Measurements from ENCODE around the gene IQCK.

The IQCK gene

DNA sequence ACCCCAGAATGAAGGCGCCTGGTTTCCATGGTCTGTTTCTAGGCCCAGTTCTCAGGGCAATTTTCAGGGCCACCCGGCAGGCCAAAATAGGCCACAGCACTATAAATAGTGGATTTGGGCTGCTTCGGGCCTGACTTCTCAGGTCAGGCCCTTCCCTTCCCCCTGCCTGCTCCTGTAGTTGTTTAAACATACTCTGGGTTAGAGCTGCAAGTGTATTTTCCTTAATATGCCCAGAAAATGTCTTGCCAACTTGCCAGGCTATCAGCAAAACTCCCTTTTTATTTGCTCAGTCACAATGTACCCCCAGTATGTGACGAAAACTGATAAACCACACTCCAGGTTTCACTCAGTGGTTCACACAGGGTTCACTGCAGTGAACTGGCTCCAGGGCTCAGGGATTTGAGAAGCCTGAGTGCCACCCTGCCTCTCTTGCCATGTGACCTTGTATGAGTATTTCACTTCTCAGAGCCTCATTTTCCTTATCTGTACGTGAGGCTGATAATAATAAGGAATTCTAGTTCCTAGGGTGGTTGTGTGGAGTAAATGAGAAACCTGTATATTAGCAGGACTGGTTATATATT, 90.1 kb downstream of the IQCK start:
- no peak for DNase-seq

DNA sequence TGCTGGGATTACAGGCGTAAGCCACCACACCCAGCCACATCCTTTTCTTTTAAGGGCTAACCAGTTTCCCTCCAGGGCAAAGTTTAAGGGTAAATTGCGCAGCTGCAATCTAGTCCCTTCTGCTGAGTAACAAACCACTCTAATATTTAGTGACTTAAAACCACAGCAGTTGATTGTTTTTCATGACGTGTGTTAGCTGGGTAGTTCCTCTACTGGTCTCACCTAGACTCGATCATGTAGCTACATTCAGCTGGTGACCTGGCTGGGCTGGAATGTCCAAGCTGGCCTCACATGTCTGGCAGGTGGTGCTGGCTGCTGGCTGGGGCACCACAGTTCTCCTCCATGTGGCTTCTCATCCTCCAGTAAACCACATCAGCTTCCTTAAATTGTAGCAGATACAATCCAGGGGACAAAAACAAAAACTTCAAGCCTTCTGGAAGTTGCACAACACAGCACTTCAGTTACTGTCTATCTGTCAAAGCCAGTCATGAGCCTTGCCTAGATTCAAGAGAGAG, 91.1 kb downstream of the IQCK start:
- DNase-seq: no peak

GRCh38 chr16:19809693-19810092, 91.6 kb downstream of the IQCK start:
- no peak for DNase-seq

DNA sequence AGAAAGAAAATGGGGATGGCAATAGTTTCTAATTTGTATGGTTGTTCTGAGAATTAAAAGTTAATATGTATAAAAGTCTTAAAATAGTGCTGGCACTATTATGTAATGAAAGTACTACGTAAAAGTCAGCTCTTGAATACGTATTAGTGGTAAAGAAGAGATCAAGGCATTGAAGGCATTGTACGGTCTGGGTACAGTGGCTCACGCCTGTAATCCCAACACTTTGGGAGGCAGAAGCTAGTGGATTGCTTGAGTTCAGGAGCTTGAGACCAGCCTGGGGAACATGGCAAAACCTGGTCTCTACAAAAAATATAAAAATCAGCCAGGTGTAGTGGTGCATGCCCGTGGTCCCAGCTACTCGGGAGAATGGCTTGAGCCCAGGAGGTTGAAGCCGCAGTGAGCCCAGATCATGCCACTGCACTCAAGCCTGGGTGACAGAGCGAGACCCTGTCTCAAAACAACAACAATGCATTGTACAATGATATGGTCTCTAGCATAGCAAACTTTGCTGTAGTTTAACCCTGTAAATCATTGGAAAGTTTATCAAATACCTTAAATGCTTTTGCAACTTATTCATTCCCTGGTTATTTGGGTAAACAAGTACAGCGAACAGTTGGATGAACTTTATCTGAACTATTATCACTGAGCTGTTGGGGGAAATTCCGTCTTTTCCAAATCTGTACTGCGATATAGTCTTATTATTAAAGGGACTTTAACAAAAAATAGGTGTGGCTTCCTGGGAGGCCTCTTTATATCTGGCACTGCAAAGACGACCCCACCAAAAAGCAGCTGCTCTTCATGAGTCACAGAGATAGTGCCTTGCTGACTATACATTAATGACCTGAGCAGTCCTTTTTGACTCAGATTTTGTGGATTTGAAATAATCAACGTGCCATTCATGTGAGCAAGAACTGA, 93.0 kb downstream of the IQCK start:
- DNase-seq: no peak

DNA sequence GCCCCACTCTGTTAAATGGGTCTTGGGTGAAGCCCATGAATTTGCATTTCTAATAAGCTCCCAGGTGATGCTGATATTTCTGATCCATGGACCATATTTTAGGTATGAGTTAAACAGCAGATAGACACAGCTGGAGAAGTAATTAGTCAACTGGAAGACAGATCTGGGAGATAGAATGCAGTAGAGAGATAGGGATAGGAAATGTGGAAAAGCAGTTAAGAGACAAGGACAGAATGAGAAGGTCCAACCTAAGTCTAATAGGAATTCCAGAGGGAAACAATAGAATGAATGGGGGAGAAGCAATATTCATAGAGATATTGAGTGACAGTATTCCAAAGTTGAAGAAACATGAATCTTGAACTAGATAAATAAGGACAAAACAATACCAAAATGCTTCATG, 94.9 kb downstream of the IQCK start:
- DNase-seq: no peak

GRCh38 chr16:19815418-19815817, 97.3 kb downstream of the IQCK start:
- no peak for DNase-seq

DNA sequence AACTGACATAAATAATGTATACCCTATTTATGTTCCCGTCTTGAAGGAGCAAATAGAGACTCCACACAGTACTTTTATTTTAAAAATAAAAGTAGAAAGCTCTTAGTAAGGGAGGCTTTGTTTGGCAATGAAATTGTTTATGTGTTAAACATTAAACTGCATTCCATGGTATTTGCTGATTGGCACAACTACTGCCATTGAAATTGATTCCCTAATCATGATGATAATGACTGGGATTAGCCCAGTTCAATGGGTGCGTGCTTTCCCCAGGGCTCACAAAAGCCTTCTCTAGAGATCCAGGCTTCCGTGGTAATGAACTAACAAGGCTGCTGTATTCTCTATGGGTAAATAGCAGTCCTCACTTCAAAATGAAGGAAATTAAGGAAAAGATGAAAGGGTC, 99.1 kb downstream of the IQCK start:
- no peak for DNase-seq

GRCh38 chr16:19817875-19818274, 99.8 kb downstream of the IQCK start:
- DNase-seq: no peak

DNA sequence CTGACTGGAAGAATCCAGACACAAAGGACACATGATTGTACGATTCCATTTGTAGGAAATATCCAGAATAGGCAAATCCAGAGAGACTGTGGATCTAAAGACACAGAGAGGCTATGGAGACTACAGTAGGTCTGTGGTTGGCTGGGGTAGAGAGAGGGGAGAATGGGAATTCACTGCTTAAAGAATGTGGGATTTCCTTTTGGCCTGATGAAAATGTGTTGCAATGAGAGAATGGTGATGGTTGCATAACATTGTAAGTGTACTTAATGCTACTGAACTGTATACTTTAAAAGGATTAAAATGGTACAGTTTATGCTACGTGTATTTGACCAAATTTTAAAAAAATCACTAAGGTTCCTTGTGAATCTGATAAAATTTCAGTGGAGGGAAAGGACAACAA, 104.5 kb downstream of the IQCK start:
- no peak for DNase-seq

DNA sequence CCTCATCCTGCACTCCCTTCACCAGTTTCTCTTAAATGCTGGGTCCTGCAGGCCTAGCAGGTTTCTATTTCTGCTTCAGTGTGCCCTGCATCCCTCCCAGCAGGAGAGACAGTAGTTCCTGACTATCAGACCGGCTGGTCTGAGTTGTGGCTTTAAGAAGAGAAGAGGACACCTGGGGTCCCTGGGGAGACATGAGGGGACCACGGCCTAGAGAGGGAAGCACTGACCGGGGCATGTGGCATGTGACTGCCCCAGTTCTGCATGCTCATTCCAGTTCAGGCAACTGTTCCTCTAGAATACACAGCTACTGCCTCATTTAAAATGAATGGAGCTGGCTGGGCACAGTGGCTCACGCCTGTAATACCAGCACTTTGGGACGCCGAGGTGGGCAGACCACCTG, 105.3 kb downstream of the IQCK start:
- DNase-seq: no peak

DNA sequence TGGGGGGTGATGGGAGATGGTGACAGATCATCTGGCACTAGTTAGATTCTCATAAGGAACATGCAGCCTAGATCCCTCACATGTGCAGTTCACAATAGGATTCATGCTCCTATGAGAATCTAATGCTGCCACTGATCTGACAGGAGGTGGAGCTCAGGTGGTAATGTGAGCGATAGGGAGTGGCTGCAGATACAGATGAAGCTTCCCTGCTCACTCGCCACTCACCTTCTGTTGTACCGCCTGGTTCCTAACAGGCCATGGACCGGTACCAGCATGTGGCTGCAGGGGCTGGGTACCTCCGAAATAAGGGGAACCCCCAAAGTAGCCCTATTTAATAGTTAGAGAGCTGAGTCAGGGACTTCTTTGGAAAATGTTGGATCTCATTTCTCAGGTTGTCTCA, 106.1 kb downstream of the IQCK start:
- no peak for DNase-seq

GRCh38 chr16:19829844-19830692, 112.0 kb downstream of the IQCK start:
- no peak for DNase-seq

DNA sequence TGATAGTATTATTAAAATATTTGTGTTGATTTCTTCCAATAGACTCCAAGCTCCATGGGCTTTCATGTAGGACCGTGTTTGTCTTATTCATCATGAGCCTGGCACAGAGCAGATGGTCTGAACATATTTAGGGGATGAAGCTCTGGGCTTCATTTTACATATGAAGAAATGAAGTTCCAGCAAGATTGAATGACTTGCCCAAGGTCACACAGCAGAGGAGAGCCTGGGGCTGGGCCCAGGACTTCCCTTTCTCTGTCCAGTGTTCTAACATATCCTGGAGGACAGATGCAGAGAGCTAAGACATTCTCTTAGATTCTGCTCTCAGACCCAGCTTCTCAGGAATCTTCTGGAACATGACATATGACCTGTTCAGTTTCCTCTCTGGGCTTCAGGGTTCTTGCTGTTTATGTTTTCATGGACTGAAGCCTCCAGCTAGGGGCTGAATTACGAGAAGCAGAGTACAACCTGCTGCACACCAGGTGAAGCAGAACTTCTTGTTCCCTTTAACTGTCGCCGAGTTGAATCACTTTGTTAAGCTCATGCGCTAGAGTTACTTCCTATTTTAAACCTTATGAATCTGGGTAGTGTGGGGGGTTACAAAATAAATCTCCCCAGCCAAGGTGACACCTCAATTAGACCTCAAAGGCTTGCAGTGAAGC, 113.0 kb downstream of the IQCK start:
- no peak for DNase-seq

- DNase-seq: no peak
Observed at GRCh38 chr16:19831678-19832077, 113.6 kb downstream of the IQCK start.

GRCh38 chr16:19833176-19833575, 115.1 kb downstream of the IQCK start:
- DNase-seq: no peak

DNA sequence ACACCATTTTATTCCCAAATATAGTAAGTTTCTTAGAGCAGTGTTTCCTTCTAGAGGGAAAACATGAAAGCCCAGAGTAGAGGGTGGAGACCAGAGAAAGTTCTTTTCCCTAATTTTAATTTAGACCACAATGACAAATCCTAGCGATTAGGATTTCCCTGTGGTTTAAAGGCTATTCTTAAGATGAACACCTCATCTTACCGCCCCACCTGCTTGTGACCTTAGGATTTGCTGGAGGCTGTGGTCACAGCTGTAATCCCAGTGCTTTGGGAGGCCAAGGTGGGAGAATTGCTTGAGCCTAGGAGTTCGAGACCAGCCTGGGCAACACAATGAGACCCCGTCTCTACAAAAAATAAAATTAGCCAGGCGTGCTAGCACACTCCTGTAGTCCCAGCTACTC, 115.5 kb downstream of the IQCK start:
- no peak for DNase-seq

DNA sequence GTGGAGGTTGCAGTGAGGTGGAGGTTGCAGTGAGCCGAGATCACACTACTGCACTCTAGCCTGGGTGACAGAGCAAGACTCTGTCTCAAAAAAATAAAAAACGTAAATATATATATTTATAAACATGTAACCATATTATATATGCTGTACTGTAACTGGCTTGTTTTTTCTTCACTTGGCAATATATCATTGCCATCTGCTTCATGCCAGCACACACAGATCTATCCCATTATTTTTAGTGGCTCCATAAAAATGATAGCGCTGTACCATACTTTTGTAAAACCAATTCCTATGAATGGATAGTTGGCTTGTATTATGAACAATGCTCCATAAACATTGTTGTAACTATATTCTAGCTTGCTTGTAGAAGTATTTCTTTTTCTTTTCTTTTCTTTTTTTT, 117.1 kb downstream of the IQCK start:
- no peak for DNase-seq

- DNase-seq: no peak
Observed at GRCh38 chr16:19835968-19836421, 117.9 kb downstream of the IQCK start.

GRCh38 chr16:19837331-19837980, 119.4 kb downstream of the IQCK start:
- DNase-seq: no peak

DNA sequence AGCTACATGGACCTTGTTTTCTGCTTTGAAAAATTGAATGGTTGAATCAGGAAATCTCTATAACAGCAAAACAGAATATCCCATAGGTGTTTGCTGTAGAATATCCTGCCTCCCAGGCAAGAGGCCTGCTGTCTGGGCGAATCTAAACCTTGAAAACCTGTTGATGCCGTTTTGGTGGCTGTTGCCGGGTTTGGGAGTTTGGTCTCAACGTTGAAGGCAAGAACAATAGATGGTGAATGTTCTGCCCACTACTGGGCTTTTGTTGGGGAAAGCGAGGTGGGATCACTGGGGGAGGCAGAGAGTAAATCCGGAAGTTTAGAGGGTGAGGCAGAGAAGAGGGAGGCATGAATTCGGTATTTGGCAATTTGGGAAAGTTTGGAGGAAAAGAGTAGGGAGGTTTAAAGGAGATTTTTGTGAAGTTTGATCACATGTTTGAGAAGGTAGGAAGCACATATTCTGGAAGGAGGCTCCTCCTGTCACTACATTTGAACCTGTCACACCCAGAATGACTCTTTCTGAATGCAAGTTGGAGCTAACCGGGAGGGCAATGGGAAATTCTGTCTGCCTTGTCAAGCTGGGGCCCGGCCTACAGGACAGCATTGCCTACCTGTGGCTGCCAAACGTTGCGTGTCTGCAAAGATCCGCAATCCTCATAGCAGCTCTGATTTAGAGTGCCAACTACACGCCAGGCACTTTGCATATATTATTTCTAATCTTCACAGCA, 120.1 kb downstream of the IQCK start:
- no peak for DNase-seq

- DNase-seq: peak; percentile 38
Observed at GRCh38 chr16:19840524-19841110, 122.5 kb downstream of the IQCK start.
